ENCODE data around the gene PIANP.
A peak's percentile ranks its signal among the peaks of the same experiment; 100 is the strongest.

The PIANP gene

GRCh38 chr12:6667559-6668210, 32.9 kb downstream of the PIANP start:
- DNase-seq (ENCODE audit: low read depth), result no peak

GRCh38 chr12:6666211-6666610, 34.4 kb downstream of the PIANP start:
- DNase-seq (ENCODE audit: low read depth), result no peak

- no peak for DNase-seq (ENCODE audit: low read depth)
Measured at GRCh38 chr12:6664902-6665301, 35.7 kb downstream of the PIANP start.

GRCh38 chr12:6662906-6663742, 37.5 kb downstream of the PIANP start, which contains the start of gene ING4:
Gene ING4 (minus strand): TSS chr12:6663119. CDS start chr12:6663101, 18 bp downstream.
- peak; percentile 91 for DNase-seq (ENCODE audit: low read depth)

- DNase-seq (ENCODE audit: low read depth), result no peak
Measured at GRCh38 chr12:6662602-6662905, 38.1 kb downstream of the PIANP start.

- no peak for DNase-seq (ENCODE audit: low read depth)
Measured at GRCh38 chr12:6653987-6654386, 46.6 kb downstream of the PIANP start.

GRCh38 chr12:6653342-6653741, 47.3 kb downstream of the PIANP start:
- no peak for DNase-seq (ENCODE audit: low read depth)

DNA sequence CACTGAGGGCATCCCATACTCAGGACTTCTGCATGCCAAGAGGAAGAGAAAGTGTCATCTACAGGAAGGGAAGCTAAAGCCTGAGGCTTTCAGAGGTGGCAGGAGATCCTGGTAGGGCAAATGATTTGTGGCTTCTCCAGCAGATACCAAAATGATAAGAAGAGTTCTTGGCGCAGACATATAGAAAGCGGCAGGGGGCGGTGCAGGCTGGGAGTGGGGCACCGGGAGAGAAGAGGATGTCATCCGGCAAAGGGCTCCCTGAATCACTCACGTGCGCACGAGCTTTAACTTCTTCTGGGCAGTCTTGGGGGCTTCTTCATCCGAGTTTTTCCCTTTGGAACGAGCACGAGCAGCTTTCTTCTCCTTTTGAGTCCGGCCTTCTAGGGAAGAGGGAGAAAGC, 48.2 kb downstream of the PIANP start:
- DNase-seq (ENCODE audit: low read depth), result no peak

- no peak for DNase-seq (ENCODE audit: low read depth)
Measured at GRCh38 chr12:6650832-6651231, 49.8 kb downstream of the PIANP start.

GRCh38 chr12:6647083-6647604, 53.5 kb downstream of the PIANP start, which contains the start of gene ACRBP:
Gene ACRBP (minus strand): TSS chr12:6647432. CDS start chr12:6647366, 66 bp downstream.
- DNase-seq (ENCODE audit: low read depth), result no peak

GRCh38 chr12:6646276-6647082, 54.1 kb downstream of the PIANP start:
- DNase-seq (ENCODE audit: low read depth), result no peak

- no peak for DNase-seq (ENCODE audit: low read depth)
Measured at GRCh38 chr12:6644903-6645302, 55.7 kb downstream of the PIANP start.

DNA sequence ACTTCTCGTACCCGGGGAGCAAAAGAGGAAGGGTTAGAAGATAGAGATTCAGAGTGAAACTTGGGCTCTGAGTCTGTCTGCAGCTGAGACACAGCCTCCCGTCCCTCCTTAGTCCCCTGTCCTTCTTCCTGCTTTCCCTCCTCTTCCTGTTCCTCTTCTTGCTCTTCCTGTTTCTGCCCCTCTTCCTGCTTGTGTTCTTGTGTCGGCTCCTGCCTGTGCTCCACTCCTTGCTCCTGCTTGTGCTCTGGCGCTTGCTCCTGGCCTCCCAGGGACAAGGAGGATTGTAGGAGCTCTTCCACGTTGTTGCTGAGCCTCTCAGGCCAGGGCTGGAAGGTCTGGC, 56.4 kb downstream of the PIANP start:
- no peak for DNase-seq (ENCODE audit: low read depth)

All from stimulated activated CD8-positive, alpha-beta memory T cell treated with anti-CD3 and anti-CD28 coated beads, Interleukin-4, amount 100 ng/mL, for 24 hours (primary cell).